Stimulated activated CD4-positive, alpha-beta T cell treated with anti-CD3 and anti-CD28 coated beads, TNF-alpha, amount 100 ng/mL, for 1 hour (primary cell): ENCODE results near the gene PCDHB9.
"Not testable (repeated sequence)": the region's sequence is repeated elsewhere in the genome, so short reads cannot be mapped to it uniquely, and the experiment has no call there.

Experiments used
- DNase-seq, 3 donors: peaks; one replicate each; pipeline ENCODE4 v3.0.0-alpha.2; 2020; ENCODE audit warnings: low read depth in 3 of 3, low spot score in 1 of 3

The PCDHB9 gene

GRCh38 chr5:141184117-141184855, 2.7 kb upstream of the PCDHB9 start:
- DNase-seq: not testable (repeated sequence)

DNA sequence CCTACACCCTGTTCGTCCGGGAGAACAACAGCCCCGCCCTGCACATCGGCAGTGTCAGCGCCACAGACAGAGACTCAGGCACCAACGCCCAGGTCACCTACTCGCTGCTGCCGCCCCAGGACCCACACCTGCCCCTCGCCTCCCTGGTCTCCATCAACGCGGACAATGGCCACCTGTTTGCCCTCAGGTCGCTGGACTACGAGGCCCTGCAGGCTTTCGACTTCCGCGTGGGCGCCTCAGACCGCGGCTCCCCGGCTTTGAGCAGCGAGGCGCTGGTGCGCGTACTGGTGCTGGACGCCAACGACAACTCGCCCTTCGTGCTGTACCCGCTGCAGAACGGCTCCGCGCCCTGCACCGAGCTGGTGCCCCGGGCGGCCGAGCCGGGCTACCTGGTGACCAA, 1.7 kb downstream of the PCDHB9 start:
- DNase-seq: not testable (repeated sequence)

DNA sequence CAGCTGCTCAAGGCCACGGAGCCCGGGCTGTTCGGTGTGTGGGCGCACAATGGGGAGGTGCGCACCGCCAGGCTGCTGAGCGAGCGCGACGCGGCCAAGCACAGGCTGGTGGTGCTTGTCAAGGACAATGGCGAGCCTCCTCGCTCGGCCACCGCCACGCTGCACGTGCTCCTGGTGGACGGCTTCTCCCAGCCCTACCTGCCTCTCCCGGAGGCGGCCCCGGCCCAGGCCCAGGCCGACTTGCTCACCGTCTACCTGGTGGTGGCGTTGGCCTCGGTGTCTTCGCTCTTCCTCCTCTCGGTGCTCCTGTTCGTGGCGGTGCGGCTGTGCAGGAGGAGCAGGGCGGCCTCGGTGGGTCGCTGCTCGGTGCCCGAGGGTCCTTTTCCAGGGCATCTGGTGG, 2.2 kb downstream of the PCDHB9 start:
- not testable (repeated sequence) for DNase-seq

- no peak for DNase-seq
Measured at GRCh38 chr5:141192110-141192725, 5.3 kb downstream of the PCDHB9 start, which contains the start of gene PCDHB10. Gene PCDHB10, plus strand, starts transcription at chr5:141192353. Its CDS starts 200 bp downstream, at chr5:141192553.

GRCh38 chr5:141194332-141194731, 7.4 kb downstream of the PCDHB9 start:
- not testable (repeated sequence) for DNase-seq

DNA sequence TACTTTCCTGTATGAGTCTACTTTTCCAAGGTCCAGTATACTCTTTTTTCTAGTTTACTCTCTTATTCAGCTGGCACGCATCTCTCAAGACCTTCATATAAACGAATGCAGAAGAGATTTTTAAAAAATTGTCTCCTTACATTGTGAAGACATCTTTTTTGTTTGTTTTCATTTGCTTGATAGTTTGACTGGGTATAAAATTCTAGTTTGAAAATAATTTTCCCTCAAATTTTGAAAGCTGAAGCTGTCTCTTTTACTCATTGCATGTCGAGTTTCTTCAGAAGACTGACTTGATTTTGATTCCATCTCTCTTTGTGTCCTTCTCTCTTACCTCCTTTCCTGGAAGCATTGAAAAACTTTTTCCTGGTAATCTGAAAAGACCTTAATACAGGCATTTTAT, 9.4 kb downstream of the PCDHB9 start:
- no peak for DNase-seq

DNA sequence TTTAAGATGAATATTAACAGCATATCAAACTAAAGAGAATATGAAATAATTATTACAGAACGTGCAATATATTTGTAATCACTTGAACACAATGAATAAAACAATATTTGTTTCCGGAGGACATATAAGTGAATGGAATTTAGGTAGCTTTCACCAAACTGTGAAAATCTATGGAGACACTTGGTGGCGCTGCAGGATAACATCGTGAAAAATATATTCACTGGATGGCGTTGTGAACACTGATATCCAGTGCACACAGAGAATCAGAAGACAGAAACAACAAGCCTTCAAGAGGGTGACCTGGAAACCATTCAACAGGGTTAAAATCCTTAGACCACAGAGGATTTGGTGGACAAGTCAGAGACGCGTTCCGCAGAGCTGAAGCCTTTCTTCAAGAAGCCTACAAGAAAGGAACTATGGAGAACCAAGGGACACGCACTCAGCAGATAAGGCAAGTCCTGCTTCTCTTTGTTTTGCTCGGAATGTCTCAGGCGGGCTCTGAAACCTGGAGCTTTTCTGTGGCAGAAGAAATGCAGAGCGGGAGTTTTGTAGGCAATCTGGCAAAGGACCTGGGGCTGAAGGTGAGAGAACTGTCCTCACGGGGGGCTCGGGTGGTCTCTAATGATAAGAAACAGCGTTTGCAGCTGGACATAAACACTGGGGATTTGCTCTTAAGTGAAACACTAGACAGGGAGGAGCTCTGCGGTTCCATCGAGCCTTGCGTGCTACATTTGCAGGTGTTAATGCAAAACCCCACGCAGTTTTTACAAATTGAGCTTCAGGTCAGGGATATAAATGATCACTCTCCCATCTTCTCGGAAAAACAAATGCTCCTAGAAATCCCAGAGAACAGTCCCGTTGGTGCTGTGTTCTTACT, 12.6 kb downstream of the PCDHB9 start, which contains the start of gene PCDHB11:
TSS of gene PCDHB11 (plus strand) at position 269 of the 877 bp plus-strand sequence. CDS start at position 417, 148 bp downstream.
- no peak for DNase-seq

- not testable (repeated sequence) for DNase-seq
Measured at GRCh38 chr5:141201126-141201525, 14.2 kb downstream of the PCDHB9 start.

DNA sequence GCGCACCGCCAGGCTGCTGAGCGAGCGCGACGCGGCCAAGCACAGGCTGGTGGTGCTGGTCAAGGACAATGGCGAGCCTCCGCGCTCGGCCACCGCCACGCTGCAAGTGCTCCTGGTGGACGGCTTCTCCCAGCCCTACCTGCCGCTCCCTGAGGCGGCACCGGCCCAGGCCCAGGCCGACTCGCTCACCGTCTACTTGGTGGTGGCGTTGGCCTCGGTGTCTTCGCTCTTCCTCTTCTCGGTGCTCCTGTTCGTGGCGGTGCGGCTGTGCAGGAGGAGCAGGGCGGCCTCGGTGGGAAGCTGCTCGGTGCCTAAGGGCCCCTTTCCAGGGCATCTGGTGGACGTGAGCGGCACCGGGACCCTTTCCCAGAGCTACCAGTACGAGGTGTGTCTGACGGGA, 14.7 kb downstream of the PCDHB9 start:
- not testable (repeated sequence) for DNase-seq

- no peak for DNase-seq
Measured at GRCh38 chr5:141208478-141208877, 21.5 kb downstream of the PCDHB9 start, which contains the start of gene PCDHB12. Gene PCDHB12, plus strand, starts transcription at chr5:141208719. Its CDS starts 189 bp downstream, at chr5:141208908.

DNA sequence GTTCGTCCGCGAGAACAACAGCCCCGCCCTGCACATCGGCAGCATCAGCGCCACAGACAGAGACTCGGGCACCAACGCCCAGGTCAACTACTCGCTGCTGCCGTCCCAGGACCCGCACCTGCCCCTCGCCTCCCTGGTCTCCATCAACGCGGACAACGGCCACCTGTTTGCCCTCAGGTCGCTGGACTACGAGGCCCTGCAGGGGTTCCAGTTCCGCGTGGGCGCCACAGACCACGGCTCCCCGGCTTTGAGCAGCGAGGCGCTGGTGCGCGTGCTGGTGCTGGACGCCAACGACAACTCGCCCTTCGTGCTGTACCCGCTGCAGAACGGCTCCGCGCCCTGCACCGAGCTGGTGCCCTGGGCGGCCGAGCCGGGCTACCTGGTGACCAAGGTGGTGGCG, 23.3 kb downstream of the PCDHB9 start:
- DNase-seq: not testable (repeated sequence)

DNA sequence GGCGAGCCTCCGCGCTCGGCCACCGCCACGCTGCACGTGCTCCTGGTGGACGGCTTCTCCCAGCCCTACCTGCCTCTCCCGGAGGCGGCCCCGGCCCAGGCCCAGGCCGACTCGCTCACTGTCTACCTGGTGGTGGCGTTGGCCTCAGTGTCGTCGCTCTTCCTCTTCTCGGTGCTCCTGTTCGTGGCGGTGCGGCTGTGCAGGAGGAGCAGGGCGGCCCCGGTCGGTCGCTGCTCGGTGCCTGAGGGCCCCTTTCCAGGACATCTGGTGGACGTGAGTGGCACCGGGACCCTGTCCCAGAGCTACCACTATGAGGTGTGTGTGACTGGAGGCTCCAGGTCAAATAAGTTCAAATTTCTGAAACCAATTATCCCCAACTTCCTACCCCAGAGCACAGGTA, 23.9 kb downstream of the PCDHB9 start:
- not testable (repeated sequence) for DNase-seq

- DNase-seq: not testable (repeated sequence)
Measured at GRCh38 chr5:141213656-141214339, 26.8 kb downstream of the PCDHB9 start, which contains the start of gene PCDHB13. Gene PCDHB13, plus strand, starts transcription at chr5:141213919. Its CDS starts 205 bp downstream, at chr5:141214124.

GRCh38 chr5:141214583-141214982, 27.6 kb downstream of the PCDHB9 start:
- not testable (repeated sequence) for DNase-seq

DNA sequence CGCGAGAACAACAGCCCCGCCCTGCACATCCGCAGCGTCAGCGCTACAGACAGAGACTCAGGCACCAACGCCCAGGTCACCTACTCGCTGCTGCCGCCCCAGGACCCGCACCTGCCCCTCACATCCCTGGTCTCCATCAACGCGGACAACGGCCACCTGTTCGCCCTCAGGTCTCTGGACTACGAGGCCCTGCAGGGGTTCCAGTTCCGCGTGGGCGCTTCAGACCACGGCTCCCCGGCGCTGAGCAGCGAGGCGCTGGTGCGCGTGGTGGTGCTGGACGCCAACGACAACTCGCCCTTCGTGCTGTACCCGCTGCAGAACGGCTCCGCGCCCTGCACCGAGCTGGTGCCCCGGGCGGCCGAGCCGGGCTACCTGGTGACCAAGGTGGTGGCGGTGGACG, 28.5 kb downstream of the PCDHB9 start:
- not testable (repeated sequence) for DNase-seq

- DNase-seq: not testable (repeated sequence)
Measured at GRCh38 chr5:141216035-141216434, 29.1 kb downstream of the PCDHB9 start.

GRCh38 chr5:141223112-141223783, 36.3 kb downstream of the PCDHB9 start, which contains the start of gene PCDHB14:
Gene PCDHB14, plus strand, starts transcription at chr5:141223343. Its CDS starts 163 bp downstream, at chr5:141223506.
- DNase-seq: no peak

GRCh38 chr5:141224844-141225243, 37.9 kb downstream of the PCDHB9 start:
- DNase-seq: not testable (repeated sequence)

DNA sequence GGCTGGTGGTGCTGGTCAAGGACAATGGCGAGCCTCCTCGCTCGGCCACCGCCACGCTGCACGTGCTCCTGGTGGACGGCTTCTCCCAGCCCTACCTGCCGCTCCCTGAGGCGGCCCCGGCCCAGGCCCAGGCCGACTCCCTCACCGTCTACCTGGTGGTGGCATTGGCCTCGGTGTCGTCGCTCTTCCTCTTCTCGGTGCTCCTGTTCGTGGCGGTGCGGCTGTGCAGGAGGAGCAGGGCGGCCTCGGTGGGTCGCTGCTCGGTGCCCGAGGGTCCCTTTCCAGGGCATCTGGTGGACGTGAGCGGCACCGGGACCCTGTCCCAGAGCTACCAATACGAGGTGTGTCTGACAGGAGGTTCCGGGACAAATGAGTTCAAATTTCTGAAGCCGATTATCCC, 38.5 kb downstream of the PCDHB9 start:
- DNase-seq: not testable (repeated sequence)
